Left forelimb (tissue), 1 donor: ENCODE measurements around the gene CTPS2.
"Not testable (repeated sequence)": the region's sequence is repeated elsewhere in the genome, so short reads cannot be mapped to it uniquely, and the experiment has no call there.

Source experiments
- DNase-seq: peaks from one replicate; pipeline ENCODE4 v3.0.0-alpha.2; 2018; ENCODE audit warnings: low spot score

CTPS2 gene

DNA sequence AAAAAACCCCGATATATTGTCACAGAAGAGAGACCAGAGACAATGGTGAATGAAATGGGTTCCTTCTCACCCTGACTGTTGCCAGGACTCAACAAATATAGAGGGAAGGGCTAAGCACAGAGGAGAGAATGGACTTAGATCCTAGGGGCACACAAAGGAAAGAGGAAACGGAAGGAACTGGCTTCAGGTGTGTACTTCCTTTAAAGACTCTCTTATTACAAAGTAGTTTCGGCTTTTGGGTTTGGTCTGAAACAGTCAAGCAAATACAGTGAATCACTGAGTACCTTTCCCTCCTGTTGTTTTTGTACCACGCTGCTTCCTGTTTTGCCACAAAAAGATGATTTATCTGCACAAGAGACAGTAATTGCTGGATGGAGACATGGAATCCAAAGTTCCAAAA lies 108.6 kb downstream of the CTPS2 start:
- no peak for DNase-seq

GRCh38 chrX:16603235-16603634 lies 109.2 kb downstream of the CTPS2 start:
- DNase-seq = not testable (repeated sequence)

DNA sequence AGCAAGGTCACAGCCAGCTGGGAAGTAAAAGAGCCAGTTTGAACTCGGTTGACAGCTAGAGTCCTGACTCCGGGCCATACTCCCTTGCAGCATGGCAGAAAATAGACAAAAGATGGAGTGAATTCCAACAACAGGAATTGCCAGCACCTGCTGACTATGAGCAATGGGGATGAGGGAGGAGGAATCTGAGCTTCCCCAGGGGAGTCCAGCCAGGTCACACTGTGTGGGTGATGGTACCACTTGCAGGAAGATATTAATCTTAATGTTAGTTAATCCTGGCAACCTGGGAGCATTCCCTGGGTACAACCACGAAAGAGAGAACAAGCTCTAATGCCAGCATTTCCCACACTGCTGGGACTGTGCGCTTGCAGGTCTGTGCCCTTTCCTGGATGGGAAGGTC lies 110.6 kb downstream of the CTPS2 start:
- DNase-seq = no peak

DNA sequence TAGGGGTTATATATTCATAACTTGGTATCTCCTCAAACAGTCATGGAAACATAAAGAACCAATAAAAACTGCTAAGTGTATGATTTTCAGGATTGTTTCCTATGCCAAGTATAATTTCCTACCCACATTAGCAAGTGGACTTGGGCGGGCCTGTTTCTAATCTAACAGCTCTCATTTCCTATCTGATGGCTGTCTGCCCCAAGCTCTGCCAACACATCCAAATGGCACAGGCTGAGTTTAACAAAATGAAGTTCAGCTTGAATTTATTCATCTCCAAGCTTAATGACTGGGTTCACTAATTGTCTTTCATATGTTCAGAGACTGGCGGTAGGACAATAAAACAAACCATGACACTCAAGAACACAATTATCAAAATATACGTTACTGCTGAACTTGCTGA lies 118.0 kb downstream of the CTPS2 start:
- no peak for DNase-seq

- DNase-seq = no peak
These were observed 118.7 kb downstream of the CTPS2 start for GRCh38 chrX:16593801-16594200.

DNA sequence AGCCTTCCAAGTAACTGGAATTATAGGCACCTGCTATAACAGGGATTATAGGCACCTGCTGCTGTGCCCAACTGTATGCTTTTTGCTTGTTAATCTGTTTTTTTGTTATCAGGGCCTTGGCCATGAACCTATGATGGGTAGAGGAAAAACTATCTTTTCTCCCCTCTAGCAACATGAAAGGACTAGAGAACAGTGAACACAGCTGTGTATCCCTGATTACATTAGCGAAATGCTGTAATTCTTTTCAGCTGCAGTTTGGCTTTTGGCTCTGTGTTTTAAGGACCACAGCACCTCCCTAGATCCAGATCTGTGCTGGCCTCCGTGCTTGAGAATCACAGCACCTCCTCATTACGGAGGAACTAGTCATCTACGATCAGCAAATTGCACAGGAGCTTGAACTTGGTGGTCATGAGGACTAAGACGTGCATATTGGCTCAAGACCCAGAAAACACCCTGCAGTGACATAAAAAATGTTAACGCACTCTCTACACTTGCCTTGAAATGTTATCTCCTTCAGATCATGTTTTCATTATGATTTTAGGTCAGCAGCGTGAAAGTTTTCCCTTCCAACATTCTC lies 120.2 kb downstream of the CTPS2 start:
- DNase-seq = no peak

- no peak for DNase-seq
These were observed 122.6 kb downstream of the CTPS2 start for GRCh38 chrX:16589826-16590225.

DNA sequence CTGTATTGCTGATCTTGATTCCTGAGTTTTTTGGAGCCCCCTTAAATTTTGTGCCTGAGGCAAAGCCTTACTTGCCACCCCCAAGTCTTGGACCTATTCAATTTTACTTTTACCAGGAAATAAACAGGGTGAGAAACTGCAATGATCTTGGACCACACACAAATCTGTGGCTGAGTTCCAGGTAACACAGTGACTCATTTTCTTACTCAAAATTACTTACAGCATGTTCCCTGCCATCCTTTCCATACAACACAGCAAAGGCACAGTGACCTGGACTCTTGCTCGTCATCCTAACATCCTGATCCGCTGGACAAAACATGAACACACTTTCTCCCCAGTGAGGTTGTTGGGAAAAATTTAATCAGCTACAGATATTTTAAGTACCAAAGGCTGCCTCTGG lies 123.3 kb downstream of the CTPS2 start:
- no peak for DNase-seq

- DNase-seq = no peak
These were observed 124.2 kb downstream of the CTPS2 start for GRCh38 chrX:16588266-16588665.

GRCh38 chrX:16587836-16588235 lies 124.6 kb downstream of the CTPS2 start:
- DNase-seq = no peak

GRCh38 chrX:16586377-16587112 lies 125.9 kb downstream of the CTPS2 start:
- no peak for DNase-seq

DNA sequence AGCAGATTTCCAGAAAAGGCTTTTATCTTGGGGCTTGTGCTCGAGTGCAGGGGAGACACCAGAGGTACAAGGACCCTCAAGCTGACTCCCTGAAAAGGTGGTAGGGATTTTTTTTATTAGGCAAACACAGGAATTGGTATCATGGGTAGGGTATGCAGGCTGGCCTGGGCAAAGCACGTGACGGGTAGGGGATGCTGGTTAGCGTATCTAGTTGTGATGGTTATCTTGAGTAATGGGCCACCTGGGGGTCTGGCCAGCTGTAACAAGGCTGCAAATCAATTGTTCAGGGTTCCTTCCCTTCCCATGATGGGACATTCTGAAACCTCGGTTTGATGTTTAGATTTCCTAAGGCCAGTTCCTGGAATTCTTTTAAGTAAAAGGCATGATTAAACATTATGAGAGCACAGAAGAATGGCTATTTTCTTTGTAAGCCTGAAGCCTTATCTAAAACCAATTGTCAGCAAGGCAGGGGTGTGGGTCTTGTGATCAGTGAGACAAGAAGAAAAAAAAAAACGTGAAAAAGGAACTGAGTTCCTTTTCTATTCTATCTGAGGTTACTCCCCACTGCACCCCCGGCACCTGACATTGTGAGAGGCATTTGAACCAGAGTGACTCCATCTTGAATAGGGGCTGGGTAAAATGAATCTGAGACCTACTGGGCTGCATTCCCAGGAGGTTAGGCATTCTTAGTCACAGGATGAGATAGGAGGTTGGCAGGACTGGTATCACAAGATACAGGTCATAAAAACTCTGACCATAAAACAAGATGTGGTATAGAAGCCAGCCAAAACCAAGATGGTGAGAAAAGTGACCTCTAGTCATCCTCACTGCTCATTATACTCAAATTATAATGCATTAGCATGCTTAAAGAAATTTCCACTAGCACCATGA lies 126.7 kb downstream of the CTPS2 start:
- DNase-seq = no peak

DNA sequence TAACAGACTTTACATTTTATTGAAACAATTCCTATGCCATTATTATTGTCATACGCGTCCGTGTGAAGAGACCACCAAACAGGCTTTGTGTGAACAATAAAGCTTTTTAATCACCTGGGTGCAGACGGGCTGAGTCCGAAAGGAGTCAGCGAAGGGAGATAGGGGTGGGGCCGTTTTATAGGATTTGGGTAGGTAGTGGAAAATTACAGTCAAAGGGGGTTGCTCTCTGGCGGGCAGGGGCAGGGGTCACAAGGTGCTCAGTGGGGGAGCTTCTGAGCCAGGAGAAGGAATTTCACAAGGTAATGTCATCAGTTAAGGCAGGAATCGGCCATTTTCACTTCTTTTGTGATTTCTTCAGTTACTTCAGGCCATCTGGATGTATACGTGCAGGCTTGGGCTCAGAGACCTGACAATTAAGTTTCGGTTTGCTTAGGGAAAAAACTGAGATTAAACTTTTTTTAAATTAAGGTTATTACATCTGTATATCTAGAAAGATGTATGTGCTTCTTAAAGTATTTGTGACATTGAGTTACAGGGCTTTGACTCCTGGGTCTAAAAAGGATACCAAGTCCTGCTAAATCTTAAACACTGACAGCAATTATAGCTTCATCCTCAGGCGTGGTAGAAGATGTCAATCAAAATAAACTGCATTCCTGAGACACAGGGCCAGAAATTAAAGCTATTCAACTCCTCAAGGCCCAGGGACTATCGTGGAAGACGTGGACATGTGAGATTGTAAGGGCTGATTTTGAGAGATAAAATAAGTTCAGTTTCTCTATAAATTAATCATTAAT lies 132.3 kb downstream of the CTPS2 start:
- not testable (repeated sequence) for DNase-seq

DNA sequence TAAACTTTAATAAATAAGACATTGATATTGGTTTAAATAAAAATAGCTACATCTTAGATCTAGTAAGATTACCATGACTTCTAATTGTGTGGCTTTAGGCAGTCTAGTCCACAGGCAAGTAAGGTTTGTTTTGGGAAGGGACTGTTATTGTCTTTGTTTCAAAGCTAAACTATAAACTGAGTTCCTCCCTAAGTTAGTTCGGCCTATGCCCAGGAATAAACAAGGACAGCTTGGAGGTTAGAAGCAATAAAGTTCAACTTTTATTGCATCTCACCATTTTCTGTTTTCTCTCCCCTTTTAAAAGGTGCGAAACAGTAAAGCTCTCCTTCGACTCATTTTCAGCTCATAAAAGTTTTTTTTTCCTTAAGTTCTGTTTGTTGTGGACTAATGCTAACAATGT lies 133.0 kb downstream of the CTPS2 start:
- no peak for DNase-seq

DNA sequence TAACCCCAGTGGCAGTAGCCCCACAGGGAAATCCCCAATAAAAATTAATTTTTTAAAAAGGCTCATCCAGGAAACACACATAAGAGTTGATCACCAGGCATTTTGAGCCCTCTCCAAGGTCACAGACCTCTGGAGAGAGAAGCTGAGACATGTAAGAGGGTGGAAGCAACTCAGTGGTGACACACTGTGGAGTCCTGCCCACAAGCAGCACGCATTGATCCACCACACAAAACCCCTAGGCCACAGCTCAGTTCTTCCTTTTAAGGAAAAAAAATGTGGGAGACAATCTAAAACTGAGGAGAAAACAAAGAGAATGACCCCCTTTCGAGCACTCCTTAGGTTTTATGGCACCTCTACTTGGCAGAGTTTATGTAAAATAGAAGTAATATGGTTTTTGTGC lies 134.3 kb downstream of the CTPS2 start:
- no peak for DNase-seq

DNA sequence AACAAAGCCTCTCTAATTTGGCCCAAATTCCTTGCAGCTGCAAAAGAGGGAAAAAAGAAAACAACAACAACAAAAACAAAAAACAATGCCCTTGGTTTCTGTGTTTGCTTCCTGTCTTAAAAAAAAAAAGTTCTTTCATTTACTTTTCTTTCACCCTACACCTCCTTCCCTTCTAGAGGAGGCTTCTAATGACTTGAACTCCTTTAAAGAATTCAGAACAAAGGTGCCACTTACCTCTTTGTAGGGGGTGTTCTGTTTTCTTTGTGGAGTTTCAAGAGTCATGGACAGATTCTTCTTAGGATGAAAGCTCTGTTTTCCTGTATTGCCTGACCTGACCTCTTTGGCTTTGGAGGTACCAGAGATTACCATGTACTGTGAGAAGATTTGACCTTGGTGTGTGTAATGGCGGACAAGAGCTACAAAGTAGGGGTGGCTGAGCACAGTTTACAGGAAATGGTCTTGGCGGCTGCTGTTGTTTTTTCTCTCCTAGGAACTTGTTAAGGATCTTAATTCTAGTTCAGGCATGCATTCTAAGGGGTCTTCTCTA lies 134.9 kb downstream of the CTPS2 start:
- no peak for DNase-seq

DNA sequence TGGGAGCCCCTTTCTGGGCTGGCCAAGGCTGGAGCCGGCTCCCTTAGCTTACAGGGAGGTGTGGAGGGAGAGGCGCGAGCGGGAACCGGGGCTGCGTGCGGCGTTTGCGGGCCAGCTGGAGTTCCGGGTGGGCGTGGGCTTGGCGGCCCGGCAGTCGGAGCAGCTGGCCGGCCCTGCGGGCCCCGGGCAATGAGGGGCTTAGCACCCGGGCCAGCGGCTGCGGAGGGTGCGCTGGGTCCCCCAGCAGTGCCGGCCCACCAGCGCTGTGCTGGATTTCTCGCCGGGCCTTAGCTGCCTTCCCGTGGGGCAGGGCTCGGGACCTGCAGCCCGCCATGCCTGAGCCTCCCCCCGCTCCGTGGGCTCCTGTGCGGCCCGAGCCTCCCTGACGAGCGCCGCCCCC lies 137.1 kb downstream of the CTPS2 start:
- DNase-seq = not testable (repeated sequence)

GRCh38 chrX:16573781-16574180 lies 138.7 kb downstream of the CTPS2 start:
- DNase-seq = no peak

- DNase-seq = no peak
These were observed 144.8 kb downstream of the CTPS2 start for GRCh38 chrX:16567681-16568080.

- no peak for DNase-seq
These were observed 145.9 kb downstream of the CTPS2 start for GRCh38 chrX:16566571-16566970.

- DNase-seq = no peak
These were observed 152.3 kb downstream of the CTPS2 start for GRCh38 chrX:16560173-16560572.

GRCh38 chrX:16559206-16559619 lies 153.3 kb downstream of the CTPS2 start:
- no peak for DNase-seq
